HG03571 (cell line): Measurements from ENCODE around the gene MILR1.

Experiments used
- ATAC-seq: cut with Tn5 transposase; IDR thresholded peaks from one replicate; pipeline ENCODE4 v1.9.1; 2021; ENCODE audit not compliant: unreplicated experiment

MILR1 gene

DNA sequence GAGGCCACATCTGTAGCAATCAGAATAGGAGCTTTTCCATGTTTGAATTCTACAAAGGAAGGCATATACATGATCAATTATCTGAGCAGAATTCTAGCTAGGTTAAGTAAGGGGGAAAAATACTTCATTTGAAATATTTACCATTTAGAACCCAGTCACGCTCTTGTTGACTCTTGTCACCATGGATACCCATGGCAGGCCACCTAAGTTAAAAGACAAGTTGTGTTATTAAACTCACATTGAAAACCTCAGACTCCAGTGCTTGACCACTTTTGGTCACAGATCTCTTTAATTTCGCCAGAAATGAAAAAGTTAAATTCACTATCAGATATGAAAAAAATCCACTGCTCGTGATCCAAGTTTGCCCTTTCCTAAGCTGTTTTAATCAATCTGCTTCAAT lies 53.1 kb downstream of the MILR1 start:
- ATAC-seq = no peak

DNA sequence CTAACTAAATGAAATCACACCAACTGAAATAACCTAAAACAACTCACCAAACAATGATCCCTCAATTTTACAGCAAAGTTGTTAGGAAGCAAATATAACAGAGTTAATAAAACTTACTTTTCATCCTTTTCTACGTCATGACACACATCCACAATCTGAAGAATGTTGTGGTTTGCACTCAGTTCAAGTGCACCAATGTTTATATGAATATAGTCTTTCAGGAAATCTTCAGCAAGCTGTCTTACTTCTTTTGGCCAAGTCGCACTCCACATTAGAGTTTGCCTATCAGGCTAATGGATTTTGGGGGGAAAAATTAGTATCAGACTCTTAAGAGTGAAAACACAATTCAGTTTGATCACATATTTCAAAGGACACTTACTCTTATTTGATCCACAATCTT lies 53.9 kb downstream of the MILR1 start:
- no peak for ATAC-seq

GRCh38 chr17:64503341-64503740 lies 54.4 kb downstream of the MILR1 start:
- no peak for ATAC-seq

DNA sequence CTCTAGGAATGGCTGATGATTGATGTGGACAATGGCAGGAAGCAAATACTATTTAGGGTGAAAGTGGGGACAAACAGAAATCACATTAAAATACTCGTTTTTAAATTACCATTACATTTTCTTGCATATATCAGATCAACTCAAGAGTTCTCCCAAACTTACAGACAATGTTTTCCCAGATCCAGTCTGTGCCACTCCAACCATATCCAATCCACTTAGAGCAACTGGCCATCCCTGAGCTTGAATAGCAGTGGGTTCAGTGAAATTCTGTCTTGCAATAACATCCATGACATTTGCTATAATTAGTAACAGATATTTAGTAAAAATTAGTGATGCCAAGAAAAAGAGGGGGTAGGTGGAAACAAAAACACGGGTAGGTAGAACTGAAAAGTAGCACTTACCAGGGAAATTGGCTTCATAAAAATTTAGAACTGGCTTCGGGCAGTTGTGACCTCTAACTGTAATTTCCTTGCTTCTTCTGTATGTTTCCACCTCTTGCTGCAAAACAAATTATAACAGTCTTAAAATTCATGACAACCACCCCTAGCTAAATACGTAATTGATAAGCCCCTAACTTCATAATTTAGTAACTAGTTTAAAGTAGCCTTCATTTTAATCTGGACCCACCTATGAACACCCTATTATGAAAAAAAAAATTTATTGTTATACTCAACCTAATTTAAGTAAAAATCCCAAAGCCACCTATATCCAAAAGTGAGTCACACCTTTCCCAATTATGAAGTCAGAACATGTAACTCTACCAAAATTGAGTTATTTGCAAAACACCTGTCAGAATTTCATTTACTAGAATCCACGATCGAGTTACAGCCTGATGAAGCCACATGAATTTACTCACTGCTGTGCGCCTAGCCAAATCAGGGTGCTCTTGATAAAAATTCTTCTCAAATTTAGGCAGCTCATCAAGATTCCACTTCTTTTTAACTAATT lies 55.2 kb downstream of the MILR1 start:
- ATAC-seq = no peak

GRCh38 chr17:64504769-64505339 lies 55.9 kb downstream of the MILR1 start:
- ATAC-seq = no peak

DNA sequence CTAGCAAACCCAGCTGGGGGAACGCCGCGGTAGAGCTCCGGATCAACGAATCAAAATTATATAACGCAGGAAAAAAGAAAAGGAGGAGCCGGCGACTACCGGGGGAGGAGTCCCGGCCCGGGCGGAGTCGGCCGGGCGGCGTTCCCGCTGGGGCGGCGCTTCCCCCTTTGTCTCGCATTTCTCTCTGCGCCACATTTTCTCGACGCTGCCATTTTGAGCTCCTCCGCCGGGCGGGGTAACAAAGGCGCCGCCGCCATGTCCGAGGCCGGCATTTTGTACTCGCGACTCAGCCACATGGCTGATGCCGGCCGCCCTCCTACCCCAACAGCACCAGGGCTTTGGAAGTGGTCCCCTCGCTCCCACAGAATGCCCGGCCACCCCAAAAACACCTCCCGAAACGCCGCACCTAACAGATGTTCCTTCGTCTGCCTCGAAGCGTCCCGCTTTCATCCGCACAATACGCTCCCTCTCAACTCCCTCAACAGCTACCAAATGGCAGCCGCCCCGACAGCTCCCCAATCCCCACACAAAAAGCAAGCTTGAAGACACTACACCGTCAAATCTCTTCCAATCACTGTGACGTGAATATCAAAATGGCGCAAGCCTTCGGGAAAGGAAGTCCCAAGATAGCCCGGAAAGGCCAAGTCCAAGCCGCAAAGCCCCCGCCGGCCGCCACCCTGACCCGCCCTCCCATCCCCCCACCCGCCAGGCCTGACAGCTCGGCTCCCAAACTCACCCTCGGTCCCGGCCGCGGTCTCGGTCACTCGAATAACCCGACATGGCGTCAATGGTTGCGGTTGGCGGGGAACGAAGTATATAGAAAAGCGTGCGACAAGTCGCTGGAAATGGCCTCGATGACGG lies 56.7 kb downstream of the MILR1 start:
- ATAC-seq = no peak

DNA sequence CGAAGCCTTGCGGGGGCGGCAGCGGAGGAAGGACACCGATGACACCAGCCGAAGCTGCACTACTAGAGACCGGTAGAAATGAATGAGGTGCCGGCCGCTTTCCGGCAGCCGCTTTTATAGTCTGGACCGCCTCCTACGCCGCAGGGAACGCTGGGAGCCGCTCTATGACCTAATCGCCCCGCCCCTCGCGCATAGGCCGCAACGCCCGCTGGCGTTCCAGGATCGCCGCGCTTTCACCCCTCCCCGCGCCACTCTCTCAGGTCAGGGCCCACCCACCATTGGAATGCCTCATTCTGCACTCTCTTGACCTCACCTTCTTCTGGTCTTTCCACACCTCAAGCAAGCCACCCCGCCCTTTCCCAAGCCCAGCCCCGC lies 57.3 kb downstream of the MILR1 start, which contains the start of gene DDX5:
Gene DDX5 (minus strand): TSS at position 89 of the 375 bp plus-strand sequence. CDS start 170 bp downstream, outside the sequence.
- ATAC-seq = peak; percentile 52

DNA sequence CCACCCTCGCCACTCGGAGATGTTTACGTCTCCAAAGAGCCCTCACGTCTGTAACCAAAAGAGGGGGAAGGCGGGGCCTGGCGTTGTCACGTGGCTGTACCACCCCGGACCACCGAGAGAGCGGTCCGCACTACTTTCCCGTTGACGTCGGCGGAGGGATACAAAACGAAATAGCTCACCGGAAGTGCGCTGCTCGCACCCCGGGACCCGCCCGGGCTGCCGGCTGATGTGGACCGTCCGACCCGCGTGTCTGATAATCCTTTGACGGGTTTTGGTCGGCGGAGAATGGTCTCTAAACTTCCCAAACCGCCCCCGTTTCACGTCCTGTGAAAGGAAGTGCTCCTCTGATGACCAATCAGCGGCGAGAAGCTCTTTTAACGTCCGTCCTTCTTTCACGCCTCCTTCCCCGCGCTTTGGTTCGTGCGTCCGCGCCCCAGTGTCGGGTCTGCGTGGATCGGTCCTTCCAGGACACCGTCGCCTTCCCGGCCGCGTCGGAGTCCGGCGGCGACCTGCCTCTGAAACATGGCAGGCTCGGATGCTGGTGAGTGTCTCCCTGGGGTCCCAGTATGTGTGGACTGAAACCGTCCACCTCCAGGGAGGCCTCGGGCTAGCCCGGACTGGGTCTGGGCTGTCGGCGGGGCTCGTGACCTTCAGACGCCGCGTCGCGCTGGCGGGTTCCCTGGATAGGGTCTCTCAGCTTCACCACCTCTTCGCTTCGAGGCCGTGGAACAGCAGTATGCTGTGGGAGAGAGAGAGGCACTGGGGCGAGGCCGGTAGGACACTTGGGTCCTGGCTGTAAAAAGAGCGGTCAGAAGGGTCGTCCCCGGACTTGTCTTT lies 57.9 kb downstream of the MILR1 start, which contains the start of gene CEP95:
Gene CEP95 (plus strand): TSS at position 402 of the 837 bp plus-strand sequence. CDS start 121 bp downstream, at position 523.
- peak; percentile 48 for ATAC-seq

GRCh38 chr17:64507413-64507782 lies 58.5 kb downstream of the MILR1 start:
- ATAC-seq = peak; percentile 17

DNA sequence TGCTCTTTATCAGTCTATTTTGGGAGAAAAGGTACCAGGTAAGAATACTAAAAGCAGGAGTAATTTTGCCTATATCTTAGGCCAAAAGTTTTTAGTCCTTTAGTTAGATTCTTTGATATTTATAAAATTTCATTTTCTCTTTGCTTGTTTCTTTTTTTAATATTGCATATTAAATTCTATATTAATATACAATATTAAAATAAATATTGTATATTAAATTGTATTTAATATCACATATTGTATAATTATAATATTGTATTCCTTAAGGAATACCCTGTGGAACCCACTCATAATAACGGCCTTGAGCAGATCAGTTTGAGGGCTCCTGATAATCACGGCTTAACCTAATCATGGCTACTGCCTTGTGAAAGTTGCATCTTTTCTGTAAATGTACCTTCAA lies 59.8 kb downstream of the MILR1 start:
- ATAC-seq = no peak

GRCh38 chr17:64509179-64509578 lies 60.3 kb downstream of the MILR1 start:
- no peak for ATAC-seq

DNA sequence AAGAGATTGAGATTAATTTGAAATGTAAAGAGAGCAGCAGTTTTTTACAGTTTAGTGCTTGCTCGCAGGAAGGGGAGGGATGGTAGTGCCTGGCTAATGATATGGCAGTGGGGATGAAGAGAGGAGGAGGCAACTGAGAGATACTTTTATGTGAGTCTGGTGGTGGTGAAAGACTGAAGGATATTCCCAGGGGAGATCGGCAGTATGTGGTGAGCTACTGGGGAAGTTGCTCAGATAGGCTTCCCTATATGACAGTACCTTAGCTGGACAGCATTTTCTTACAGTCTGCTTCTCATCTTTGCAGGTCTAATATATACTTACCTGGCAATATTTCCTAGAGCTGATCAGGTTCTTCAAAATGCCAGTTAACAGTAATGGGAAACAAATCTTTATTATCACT lies 66.5 kb downstream of the MILR1 start:
- ATAC-seq = no peak

- no peak for ATAC-seq
Observed at GRCh38 chr17:64515829-64516228, 66.9 kb downstream of the MILR1 start.
